Suppressor macrophage (primary cell): ENCODE measurements around the gene CCDC28B.

ENCODE experiments used
- DNase-seq, 4 experiments: peaks; one replicate each; pipeline ENCODE4 v3.0.0-alpha.2; 2020 to 2022

Gene CCDC28B

DNA sequence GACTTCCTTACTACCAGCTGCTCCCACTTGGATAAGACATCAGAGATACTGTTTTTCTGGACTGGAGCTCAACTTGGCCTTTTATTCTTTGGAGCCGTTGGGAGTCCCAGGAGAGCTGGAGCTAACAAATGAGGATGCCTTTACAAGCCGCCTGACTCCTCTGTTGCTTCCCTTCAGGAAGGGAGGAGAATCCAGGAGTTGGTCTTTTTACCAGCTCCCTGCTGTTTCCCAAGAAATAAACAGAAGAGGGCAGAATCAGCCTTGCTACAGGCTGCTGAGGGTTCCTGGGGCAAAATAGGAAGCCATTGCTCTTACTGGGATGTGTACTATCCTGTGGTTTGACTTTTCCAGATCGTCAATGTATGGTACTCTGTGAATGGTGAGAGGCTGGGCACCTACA is 23.3 kb downstream of the CCDC28B start:
- no peak for DNase-seq

DNA sequence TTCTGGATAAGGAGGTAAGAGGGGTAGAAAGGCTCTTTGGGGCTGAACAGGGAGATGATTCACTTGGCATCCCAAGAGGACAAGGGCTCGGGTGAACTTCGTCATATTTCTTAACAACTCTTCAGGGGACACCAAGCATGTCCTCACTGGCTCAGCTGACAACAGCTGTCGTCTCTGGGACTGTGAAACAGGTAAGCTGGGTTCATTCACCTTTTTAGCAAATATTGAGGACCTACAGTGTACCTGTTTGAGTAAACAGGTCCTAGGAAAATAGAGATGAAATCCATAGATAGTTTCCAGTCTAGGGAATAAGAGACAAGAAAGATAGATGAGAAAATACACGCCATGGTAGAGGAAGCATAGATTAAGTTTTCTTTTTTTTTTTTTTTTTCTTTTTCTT is 23.9 kb downstream of the CCDC28B start:
- DNase-seq: no peak

DNA sequence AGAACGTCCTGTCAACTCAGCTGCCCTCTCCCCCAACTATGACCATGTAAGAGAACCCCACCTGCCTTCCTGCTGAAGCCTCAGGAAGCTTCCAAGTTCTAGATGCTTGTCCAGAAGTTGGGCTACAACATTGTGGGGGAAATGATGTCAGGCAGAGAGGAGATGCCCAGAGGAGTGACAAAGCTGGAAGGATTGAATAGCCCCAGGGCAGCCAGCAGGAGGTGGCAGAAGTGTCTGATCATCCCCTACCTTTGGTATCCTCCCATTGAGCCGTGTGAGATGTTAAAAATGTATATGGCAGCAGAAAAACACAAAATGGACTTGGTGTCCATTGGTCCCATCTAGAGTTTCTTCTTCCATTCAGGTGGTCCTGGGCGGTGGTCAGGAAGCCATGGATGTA is 28.4 kb downstream of the CCDC28B start:
- DNase-seq: no peak

GRCh38 chr1:32231843-32232432 is 31.5 kb downstream of the CCDC28B start:
- DNase-seq: no peak

DNA sequence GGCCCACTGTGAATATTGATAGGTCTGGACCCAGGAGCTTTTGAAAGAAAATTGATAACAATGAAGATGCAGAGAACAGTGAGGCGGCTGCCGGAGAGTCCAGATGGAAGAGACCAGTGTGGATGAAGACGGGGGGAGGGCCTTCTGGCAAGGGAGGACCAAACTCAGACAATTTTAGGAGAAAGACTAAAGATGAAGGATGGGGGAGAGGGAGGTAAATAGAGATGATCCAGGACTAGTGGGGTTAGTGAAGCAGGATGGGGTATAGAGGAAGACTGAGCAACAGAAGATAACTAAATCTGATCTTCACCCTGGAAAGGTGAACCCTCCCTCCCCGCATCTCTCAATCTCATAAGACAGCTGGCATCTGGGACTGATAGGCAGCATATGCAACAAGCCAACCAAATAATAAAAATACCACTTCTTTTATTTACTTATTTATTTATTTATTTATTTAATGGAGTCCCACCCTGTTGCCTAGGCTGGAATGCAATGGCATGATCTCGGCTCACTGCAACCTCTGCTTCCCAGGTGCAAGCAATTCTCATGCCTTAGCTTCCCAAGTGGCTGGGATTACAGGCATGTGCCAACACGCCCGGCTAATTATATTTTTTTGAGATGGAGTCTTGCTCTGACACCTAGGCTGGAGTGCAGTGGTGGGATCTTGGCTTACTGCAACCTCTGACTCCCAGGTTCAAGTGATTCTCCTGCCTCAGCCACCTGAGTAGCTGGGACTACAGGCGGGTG is 32.3 kb downstream of the CCDC28B start:
- DNase-seq: no peak

DNA sequence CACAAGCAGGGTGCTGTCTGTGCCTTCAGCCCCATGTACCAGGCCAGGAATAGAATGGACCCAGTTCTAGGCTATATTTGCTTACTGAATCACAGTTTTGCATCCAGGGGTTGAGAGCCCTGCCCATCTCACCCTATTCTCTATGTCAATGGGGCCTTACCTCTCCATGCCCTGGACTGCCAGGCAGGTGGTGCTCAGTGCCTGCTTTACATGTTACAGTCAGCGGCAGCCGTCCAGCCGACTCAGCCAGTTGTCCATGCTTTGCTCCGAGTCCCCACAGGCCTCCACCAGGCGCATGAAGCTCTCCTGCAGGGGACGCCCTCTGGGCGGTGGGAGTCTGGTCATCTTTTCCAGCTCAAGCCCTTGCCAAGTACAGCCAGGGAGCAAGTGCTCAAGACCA is 34.4 kb downstream of the CCDC28B start:
- DNase-seq: no peak

- no peak for DNase-seq
Observed at GRCh38 chr1:32239337-32239736, 38.9 kb downstream of the CCDC28B start.

DNA sequence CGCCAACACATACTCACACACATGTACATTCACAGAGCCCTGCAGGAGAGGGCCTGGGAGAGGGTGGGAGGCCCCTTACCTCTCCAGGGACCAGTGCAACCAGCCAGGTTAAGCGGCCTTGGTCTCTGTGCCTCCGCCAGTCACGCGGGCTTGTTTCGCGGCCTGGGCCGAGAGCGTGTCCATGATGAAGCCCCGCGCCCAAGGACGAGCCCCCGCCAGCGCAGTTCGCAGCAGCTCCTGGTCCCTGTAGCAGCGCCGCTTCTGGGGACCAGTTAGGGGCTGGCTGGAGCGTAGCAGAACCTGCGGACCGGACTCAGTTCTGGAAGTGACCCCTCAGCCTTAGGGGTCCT is 39.4 kb downstream of the CCDC28B start:
- DNase-seq: no peak

DNA sequence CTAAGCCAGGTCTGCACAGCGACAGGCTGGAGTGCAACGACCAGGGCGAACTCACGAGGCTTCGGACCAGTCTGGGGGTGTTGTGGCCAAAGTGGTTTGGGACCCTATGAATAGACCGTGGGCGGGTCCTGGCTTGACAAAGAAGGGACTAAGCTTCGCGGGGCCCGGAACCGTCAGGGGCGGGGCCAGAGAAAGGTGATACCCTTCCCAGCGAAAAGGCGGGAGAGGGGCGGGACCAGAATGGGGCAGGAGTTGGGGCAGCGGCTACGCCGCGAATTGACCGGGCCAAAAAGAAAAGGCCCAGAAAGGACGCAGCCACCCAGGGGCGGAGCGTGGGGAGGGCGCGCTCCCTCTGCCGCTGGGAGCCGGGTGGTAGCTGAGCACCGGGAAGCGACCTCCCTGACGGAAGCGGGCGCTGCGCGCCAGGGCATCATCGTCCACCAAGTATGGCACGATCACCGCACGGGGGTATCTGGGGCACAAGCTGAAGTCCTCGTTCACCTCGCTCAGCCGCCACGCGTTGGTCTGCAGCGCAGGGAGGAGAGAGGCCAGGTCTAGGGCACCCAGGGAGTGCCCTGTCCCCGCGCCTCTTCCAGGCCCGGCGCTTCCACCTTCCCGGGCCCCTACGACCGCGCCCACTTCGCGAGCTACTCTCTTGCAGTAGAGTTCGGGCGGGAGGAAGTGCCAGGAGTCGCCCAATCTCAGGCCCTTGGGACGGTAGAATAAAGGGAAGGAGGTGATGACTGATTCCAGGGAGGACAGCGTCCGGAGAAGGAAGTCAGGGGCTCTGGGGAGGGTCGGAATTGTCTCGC is 40.0 kb downstream of the CCDC28B start:
- DNase-seq: peak; percentile 65 to 80 (median 76)

DNA sequence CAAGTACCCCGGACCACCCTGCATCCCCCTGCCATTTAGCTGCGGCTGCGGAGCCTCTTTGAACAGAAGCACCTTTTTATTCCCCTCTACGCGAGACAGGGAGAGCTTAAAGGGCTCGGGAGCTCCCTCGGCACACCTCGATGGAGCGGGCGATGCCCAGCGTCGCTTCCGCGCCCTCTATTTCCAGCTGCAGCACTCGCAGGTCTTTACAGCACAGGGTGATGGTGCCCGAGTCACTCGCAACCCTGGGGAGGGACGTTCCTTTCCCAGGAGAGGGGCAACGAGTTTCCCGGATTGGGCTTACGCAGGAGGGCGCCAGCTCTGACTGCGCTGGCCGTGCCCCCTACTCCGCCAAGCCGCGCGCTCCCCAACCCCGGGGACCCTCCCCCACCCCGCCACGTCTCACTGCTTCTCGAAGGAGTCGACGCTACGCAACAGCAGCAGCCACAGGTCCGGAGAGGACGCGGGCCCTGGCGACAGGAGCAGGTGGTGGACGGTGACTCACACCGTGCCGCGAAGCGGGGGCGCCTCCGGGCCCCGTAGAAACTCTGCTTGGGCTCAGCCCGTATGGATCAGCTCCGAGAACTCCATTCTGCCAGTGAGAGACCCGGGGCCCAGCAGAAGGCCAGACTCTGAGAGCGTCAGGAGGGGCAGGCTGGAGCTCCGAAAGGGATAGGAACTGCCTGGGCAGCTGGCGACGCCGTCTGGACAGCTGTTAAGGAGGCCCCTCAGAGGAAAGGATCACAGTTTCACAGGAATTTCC is 40.8 kb downstream of the CCDC28B start:
- peak; percentile 17 to 43 (median 28) for DNase-seq

GRCh38 chr1:32242341-32242851 is 42.0 kb downstream of the CCDC28B start:
- peak; percentile 26 to 68 (median 63) for DNase-seq

GRCh38 chr1:32246888-32247273 is 46.5 kb downstream of the CCDC28B start, which contains the start of gene FAM167B:
Gene FAM167B (plus strand): TSS chr1:32247222. CDS start chr1:32247422, 200 bp downstream.
- no peak for DNase-seq

DNA sequence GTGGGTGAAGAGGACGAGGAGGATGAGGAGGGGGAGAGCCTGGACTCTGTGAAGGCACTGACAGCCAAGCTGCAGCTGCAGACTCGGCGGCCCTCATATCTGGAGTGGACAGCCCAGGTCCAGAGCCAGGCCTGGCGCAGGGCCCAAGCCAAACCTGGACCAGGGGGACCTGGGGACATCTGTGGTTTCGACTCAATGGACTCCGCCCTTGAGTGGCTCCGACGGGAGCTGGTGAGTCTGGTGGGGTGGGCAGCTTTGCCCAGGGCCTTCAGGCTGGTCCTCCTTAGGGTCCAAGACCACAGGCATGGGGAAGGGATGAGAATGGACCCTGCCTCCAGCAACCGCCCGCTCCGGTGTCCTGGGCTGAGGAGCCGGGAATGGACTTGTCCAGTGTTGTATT is 47.1 kb downstream of the CCDC28B start:
- DNase-seq: no peak

DNA sequence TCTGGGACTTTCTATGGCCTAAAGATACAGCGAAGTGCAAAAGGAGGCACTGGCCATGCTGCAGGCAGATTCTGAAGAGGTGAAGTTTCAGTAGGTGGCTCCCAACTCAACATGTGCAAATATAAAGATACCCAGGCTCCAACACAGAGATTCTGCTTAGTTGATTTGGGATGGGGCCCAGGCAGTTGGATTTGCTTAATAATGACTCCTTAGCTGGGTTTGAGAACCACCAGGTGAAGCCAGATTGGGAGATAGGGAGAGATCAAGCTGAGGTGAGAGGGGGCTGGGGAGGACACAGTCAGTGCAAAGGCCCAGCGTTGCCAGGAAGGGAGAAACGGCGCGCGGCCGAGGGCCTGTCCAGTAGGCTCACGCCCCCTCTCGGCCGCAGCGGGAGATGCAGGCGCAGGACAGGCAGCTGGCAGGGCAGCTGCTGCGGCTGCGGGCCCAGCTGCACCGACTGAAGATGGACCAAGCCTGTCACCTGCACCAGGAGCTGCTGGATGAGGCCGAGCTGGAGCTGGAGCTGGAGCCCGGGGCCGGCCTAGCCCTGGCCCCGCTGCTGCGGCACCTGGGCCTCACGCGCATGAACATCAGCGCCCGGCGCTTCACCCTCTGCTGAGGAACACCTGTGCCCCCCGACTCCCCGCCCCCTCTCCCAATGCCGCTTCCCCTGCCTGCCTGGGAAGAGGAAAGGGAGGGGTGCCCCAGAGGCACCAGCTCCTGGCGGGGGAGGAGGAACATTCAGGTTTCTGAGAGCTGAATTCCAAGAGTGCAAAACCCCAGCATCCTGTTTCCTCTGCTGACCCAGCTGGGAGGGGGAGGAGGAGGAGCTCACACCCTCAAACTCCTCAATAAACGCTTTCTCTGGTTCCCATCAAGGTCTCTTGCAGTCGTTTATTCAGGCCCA is 47.8 kb downstream of the CCDC28B start:
- DNase-seq: peak; percentile 81 to 94 (median 87)

- DNase-seq: no peak
Observed at GRCh38 chr1:32249831-32250525, 49.6 kb downstream of the CCDC28B start.

DNA sequence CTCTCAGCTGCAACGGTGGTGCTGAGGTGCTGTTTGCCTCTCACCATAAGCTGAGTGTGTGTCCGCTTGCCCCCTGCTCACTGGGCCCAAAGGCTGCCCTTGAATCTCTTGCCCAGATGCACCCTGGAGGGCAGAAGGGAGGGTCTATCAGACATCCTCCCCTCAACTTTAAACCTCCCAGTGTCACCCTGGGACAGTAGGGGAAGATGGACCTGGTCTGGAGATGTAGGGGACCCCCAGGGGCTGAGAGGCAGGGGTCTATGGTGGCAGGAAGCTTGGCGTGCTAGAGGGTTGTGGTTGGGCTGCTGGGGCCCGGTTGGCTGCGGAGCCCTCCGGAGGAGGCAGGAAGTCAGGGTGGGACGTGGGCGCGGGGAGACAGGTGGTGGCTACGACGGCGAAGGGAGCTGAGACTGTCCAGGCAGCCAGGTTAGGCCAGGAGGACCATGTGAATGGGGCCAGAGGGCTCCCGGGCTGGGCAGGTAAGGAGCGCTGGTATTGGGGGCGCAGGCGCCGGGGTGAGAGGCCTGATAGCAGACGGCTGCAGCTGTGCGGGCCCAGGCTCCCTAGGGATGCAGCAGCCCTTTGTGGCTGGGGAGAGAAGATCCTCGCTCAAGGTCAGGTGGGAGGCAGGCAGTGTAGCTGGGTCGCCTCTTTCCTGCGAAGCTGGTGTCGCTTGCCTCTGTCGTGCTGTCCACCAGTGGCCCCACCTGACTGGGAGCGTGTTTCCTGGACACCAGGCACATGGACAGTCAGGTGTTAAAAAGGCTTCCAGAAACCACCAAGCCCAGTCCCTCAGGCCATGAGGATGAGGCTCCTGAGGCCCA is 50.7 kb downstream of the CCDC28B start, which contains the start of gene LCK:
TSS of gene LCK (plus strand) at position 373 of the 824 bp plus-strand sequence. CDS start 23,065 bp downstream, outside the sequence.
- DNase-seq: no peak
